Stomach (tissue), 4 donors: ENCODE results near the gene ZNF526.

Source experiments
- POLR2A ChIP-seq, 4 donors: fragments of 450-650 bp; IDR thresholded peaks; one replicate each; pipeline ENCODE4 v1.6.1; 2016; ENCODE audit warnings: antibody characterized with exemption in 4 of 4, control low read depth in 2 of 4, mild to moderate bottlenecking in 1 of 4, moderate library complexity in 1 of 4
- TF ChIP-seq, protein P1 (sequence below), 7 experiments: fragments of 450-650 bp in 4 of 7; fragments of 200-600 bp in 3 of 7; sonication (generic) in 3 of 7; IDR thresholded peaks; one replicate each; pipeline ENCODE4 v1.5.1; 2016 to 2019; ENCODE audit warnings: antibody characterized with exemption in 7 of 7, control low read depth in 2 of 7, mild to moderate bottlenecking in 1 of 7

GRCh38 chr19:42200116-42200715, 19.9 kb upstream of the ZNF526 start:
- TF ChIP-seq, protein P1, sequence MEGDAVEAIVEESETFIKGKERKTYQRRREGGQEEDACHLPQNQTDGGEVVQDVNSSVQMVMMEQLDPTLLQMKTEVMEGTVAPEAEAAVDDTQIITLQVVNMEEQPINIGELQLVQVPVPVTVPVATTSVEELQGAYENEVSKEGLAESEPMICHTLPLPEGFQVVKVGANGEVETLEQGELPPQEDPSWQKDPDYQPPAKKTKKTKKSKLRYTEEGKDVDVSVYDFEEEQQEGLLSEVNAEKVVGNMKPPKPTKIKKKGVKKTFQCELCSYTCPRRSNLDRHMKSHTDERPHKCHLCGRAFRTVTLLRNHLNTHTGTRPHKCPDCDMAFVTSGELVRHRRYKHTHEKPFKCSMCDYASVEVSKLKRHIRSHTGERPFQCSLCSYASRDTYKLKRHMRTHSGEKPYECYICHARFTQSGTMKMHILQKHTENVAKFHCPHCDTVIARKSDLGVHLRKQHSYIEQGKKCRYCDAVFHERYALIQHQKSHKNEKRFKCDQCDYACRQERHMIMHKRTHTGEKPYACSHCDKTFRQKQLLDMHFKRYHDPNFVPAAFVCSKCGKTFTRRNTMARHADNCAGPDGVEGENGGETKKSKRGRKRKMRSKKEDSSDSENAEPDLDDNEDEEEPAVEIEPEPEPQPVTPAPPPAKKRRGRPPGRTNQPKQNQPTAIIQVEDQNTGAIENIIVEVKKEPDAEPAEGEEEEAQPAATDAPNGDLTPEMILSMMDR (IDR thresholded peaks at IDR 0.05) = no peak
- TF ChIP-seq POLR2A (IDR thresholded peaks at IDR 0.05) = no peak
